Measurements from ENCODE around the gene CNIH3. TPM values are rescaled to one million over a fixed set of nuclear protein-coding genes. Genes with fewer than 3 reads are reported as not detected.

Gene CNIH3
- total RNA-seq, 4 donors from 2014 or later = 1.9 to 7.0 (median 4.0) TPM

DNA sequence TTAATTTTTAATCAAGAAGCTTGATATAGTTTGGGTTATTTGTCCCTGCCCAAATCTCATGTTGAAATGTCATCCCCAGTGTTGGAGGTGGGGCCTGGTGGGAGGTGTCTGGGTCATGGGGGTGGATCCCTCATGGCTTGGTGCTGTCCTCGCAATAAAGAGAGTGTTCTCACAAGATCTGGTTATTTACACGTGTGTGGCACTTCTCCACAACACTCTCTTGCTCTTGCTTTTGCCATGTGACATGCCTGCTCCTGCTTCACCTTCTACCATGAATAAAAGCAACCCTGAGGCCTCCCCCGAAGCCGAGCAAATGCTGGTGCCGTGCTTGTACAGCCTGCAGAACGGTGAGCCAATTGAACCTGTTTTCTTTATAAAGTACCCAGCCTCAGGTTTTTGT is 2.6 kb upstream of the CNIH3 start:
- H3K4me3 ChIP-seq (replicated peaks in 1 of 3) = no peak overlapping the region
- H3K9me3 ChIP-seq = no peaks in the 10 kb centered on the region
- intact Hi-C loops (cut with DNase I) = no loop called here
- H3K27ac ChIP-seq = no peak overlapping the region
- no peaks in the 10 kb centered on the region for H3K36me3 ChIP-seq
- DNase-seq = no peak
- H3K4me1 ChIP-seq = peaks cover 11 to 20% of the 10 kb centered on the region in 2 donors
- no peak for TF ChIP-seq POLR2A (IDR thresholded peaks at IDR 0.05)
- TF ChIP-seq, protein P1, sequence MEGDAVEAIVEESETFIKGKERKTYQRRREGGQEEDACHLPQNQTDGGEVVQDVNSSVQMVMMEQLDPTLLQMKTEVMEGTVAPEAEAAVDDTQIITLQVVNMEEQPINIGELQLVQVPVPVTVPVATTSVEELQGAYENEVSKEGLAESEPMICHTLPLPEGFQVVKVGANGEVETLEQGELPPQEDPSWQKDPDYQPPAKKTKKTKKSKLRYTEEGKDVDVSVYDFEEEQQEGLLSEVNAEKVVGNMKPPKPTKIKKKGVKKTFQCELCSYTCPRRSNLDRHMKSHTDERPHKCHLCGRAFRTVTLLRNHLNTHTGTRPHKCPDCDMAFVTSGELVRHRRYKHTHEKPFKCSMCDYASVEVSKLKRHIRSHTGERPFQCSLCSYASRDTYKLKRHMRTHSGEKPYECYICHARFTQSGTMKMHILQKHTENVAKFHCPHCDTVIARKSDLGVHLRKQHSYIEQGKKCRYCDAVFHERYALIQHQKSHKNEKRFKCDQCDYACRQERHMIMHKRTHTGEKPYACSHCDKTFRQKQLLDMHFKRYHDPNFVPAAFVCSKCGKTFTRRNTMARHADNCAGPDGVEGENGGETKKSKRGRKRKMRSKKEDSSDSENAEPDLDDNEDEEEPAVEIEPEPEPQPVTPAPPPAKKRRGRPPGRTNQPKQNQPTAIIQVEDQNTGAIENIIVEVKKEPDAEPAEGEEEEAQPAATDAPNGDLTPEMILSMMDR (IDR thresholded peaks at IDR 0.05) = no peak
- peaks cover 5% of the 10 kb centered on the region for H3K27me3 ChIP-seq
- 62 to 64% methylated on average over 6 of the region's 6 CpGs for WGBS, 2 donors

DNA sequence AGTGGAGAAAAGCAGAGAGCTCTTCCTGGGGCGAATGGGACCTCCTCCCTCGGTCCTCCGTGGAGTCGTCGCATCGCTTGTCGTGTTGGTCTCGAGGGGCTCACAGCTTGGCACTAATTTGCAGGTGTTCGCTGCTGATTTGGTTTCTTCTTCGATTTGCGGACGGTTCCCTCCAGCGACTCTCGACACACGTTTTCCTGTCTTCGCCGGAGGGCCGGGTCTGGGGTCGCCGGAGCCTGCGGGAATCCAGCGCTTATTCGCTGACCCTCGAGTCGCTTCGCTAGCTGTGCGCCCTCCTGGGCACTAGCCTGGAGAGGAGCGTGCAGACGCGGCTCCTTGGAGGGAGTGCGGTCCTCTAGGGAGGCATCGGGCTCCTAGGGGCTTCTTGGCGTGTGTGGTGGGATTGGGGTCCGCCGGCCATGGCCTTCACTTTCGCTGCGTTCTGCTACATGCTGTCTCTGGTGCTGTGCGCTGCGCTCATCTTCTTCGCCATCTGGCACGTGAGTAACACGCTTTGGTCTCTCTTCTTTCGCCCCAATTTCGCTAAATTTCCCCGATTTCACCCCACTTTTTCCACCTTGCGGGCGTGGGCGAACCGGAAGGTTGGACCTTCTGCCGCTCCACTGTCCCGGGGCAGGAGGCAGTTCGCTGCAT is 766 bp downstream of the CNIH3 start:
- intact Hi-C loops (cut with DNase I) = no loop called here
- H3K9me3 ChIP-seq = no peaks in the 10 kb centered on the region
- peaks cover 5% of the 10 kb centered on the region for H3K27me3 ChIP-seq
- 1% methylated on average over 42 to 47 of the region's 52 CpGs for WGBS, 2 donors
- no peaks in the 10 kb centered on the region for H3K36me3 ChIP-seq
- H3K4me1 ChIP-seq = peaks cover 11 to 20% of the 10 kb centered on the region in 2 donors
- TF ChIP-seq POLR2A (IDR thresholded peaks at IDR 0.05) = no peak
- TF ChIP-seq, protein P1 (IDR thresholded peaks at IDR 0.05) = no peak
- peak overlapping the region in 1 of 3 donors; percentile 32 for H3K4me3 ChIP-seq (replicated peaks in 1 of 3)
- H3K27ac ChIP-seq = no peak overlapping the region
- DNase-seq = no peak

DNA sequence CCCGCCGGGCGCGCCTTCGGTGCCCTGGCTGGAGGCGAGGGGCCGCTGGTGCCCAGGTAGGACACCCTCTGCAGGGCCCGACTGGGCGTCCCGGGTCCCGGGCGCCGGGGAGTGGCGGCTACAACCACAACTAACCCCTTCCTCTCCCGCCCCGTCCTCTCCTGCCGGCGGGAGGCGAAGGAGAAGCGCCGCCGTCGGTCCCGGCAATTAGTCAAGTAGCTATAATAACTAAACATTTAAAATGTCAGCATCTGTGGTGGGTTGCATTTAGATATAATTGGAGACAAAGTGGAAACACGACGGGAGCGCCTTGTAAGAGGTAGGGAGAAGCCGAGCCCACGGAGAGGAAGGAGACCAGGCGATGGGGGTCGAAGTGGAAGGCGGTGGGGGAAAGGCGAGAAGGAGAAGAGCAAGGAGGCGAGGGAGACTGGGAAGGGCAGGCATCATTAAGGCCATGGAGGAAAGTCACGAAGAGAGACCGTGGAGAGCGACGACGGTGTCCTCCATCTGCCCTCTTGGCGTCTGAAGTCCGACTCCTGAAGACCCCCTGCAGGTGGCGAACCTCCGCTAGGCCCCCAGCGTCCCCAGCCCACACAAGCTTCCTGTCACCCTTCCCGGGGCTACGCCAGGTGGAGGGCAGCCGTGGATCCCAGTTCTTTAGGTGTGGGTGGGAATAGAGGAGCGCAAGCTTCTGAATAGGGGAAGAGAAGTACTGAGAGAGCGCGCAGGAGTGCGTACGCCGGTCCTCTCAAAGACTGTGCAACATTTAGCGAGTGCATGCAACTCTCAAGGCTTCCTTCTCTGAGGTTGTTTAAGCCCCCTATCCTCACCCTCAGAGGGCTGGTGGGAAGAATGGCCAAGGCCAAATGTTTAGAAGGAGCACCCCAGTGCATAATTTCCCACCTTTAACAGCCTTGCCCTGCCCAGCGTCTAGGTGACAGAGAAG is 1.6 kb downstream of the CNIH3 start:
- H3K9me3 ChIP-seq = no peaks in the 10 kb centered on the region
- no peak overlapping the region for H3K27ac ChIP-seq
- no peak for DNase-seq
- H3K36me3 ChIP-seq = no peaks in the 10 kb centered on the region
- H3K4me3 ChIP-seq (replicated peaks in 1 of 3) = no peak overlapping the region
- 4 to 5% methylated on average over 47 to 55 of the region's 55 CpGs for WGBS, 2 donors
- peaks cover 5% of the 10 kb centered on the region for H3K27me3 ChIP-seq
- intact Hi-C loops (cut with DNase I) = no loop called here
- H3K4me1 ChIP-seq = peaks cover 11 to 20% of the 10 kb centered on the region in 2 donors
- TF ChIP-seq, protein P1 (IDR thresholded peaks at IDR 0.05) = no peak
- no peak for TF ChIP-seq POLR2A (IDR thresholded peaks at IDR 0.05)

DNA sequence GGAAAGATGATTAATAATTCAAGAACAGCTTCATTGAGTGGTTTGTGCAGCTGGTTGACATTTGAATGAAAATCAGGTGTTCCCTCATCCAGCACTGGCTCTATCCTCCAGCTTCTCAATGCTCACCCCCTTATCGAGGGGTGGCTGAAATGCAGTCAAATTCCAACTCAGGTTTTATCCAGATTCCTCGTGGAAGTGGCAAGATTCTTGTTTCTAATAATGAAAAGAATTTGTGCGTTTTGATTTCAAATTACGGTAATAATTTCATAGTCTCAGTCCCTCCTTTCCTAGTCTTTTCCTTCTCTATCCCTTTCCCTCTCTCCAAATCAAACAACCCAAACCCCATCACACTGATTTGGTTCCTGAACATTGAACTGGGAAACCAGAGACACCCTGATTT is 3.1 kb downstream of the CNIH3 start:
- H3K27me3 ChIP-seq = peaks cover 5% of the 10 kb centered on the region
- no peak overlapping the region for H3K4me3 ChIP-seq (replicated peaks in 1 of 3)
- no peak for DNase-seq
- TF ChIP-seq, protein P1 (IDR thresholded peaks at IDR 0.05) = no peak
- no peak for TF ChIP-seq POLR2A (IDR thresholded peaks at IDR 0.05)
- 81 to 83% methylated on average over 4 of the region's 4 CpGs for WGBS, 2 donors
- H3K27ac ChIP-seq = no peak overlapping the region
- no peaks in the 10 kb centered on the region for H3K9me3 ChIP-seq
- H3K36me3 ChIP-seq = no peaks in the 10 kb centered on the region
- H3K4me1 ChIP-seq = peaks cover 11 to 20% of the 10 kb centered on the region in 2 donors
- intact Hi-C loops (cut with DNase I) = no loop called here

DNA sequence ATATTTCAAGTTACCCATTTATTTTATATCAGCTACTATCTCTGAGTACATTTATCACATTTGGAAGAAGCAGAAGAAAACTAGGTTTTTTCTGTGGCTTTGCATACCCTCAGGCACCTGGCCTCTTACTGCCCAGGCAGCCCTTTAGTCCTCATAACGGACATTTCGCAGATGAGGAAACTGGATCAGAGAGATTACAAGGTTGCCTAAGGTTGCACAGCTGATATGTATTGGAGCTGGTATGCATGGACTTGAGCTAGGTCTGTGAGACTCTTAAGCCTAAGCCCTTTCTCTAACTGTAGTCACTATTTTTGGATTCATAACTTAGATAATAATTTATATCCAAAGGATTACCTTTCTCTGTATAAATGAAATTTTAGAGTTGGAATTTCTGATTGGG is 4.0 kb downstream of the CNIH3 start:
- Histone ChIP-seq H3K27ac (no peak overlapping the region), H3K36me3 (no peaks in the 10 kb centered on the region), H3K27me3 (peaks cover 5% of the 10 kb centered on the region), H3K4me3 (replicated peaks in 1 of 3) (no peak overlapping the region), H3K9me3 (no peaks in the 10 kb centered on the region), H3K4me1 (peaks cover 11 to 20% of the 10 kb centered on the region in 2 donors)
- WGBS, 2 donors = 74 to 95% methylated on average over 2 of the region's 2 CpGs
- intact Hi-C loops (cut with DNase I) = no loop called here
- DNase-seq = no peak
- TF ChIP-seq, protein P1 (IDR thresholded peaks at IDR 0.05) = no peak
- no peak for TF ChIP-seq POLR2A (IDR thresholded peaks at IDR 0.05)
